SJSA1 (cell line): ENCODE data around the gene ZNF784. TPM values are rescaled to one million over a fixed set of nuclear protein-coding genes. Genes with fewer than 3 reads are reported as not detected.

Experiments used
- DNase-seq, 2 experiments: peaks; one replicate each; pipeline ENCODE4 v3.0.0-alpha.2; 2015 to 2020; ENCODE audit warnings: low spot score in 2 of 2, low read depth in 1 of 2
- H3K27ac ChIP-seq: fragments of 250-450 bp; sonication (Bioruptor Pico); 2 replicates; pipeline ENCODE4 v1.5.1; 2020; ENCODE audit warnings: mild to moderate bottlenecking, moderate library complexity
- H3K27me3 ChIP-seq: fragments of 250-450 bp; sonication (Bioruptor Pico); replicated peaks from 2 replicates; pipeline ENCODE4 v1.5.1; 2020; ENCODE audit warnings: mild to moderate bottlenecking, moderate library complexity
- H3K36me3 ChIP-seq: fragments of 250-450 bp; sonication (Bioruptor Pico); 2 replicates; pipeline ENCODE4 v1.5.1; 2020; ENCODE audit warnings: mild to moderate bottlenecking
- H3K4me1 ChIP-seq: fragments of 250-450 bp; sonication (Bioruptor Pico); replicated peaks from 2 replicates; pipeline ENCODE4 v1.6.1; 2021; ENCODE audit warnings: mild to moderate bottlenecking
- H3K4me3 ChIP-seq: fragments of 250-450 bp; sonication (Bioruptor Pico); 2 replicates; pipeline ENCODE4 v1.5.1; 2020; ENCODE audit warnings: mild to moderate bottlenecking
- H3K9me3 ChIP-seq: fragments of 250-450 bp; sonication (Bioruptor Pico); replicated peaks from 2 replicates; pipeline ENCODE4 v1.5.1; 2020; ENCODE audit warnings: mild to moderate bottlenecking
- total RNA-seq: library from RNA; depleted of rRNA; stranded (reverse); fragments of >200 nt; shearing (Covaris generic); gene quantifications from 2 replicates; pipeline ENCODE4 v1.2.3, GENCODE V29; 2014

ZNF784 gene
- total RNA-seq, 1 experiment from 2014 or later: 4.7 TPM

- Histone ChIP-seq H3K36me3 (peaks cover 89% of the 10 kb centered on the region), H3K27ac (no peak overlapping the region)
These were observed 39.6 kb upstream of the ZNF784 start for GRCh38 chr19:55663846-55664536.

GRCh38 chr19:55661826-55662225 lies 37.5 kb upstream of the ZNF784 start:
- no peak overlapping the region for H3K4me3 ChIP-seq
- peaks cover 75% of the 10 kb centered on the region for H3K36me3 ChIP-seq
- H3K4me1 ChIP-seq: peaks cover 2% of the 10 kb centered on the region; the same call in 1 of the 2 replicates
- H3K27me3 ChIP-seq: no peaks in the 10 kb centered on the region
- no peak for DNase-seq
- no peak overlapping the region for H3K27ac ChIP-seq
- no peaks in the 10 kb centered on the region for H3K9me3 ChIP-seq

More at GRCh38 chr19:55663846-55664536, 39.6 kb upstream of the ZNF784 start:
- DNase-seq: no peak
- Histone ChIP-seq H3K4me3 (no peak overlapping the region), H3K27me3 (no peaks in the 10 kb centered on the region), H3K4me1 (no peaks in the 10 kb centered on the region), H3K9me3 (no peaks in the 10 kb centered on the region)

GRCh38 chr19:55660991-55661390 lies 36.6 kb upstream of the ZNF784 start:
- DNase-seq: no peak
- H3K9me3 ChIP-seq: no peaks in the 10 kb centered on the region
- H3K36me3 ChIP-seq: peaks cover 75% of the 10 kb centered on the region

GRCh38 chr19:55660404-55660803 lies 36.0 kb upstream of the ZNF784 start:
- peaks cover 75% of the 10 kb centered on the region for H3K36me3 ChIP-seq
- DNase-seq: no peak

More at GRCh38 chr19:55660991-55661390, 36.6 kb upstream of the ZNF784 start:
- Histone ChIP-seq H3K27ac (no peak overlapping the region), H3K27me3 (no peaks in the 10 kb centered on the region), H3K4me3 (no peak overlapping the region), H3K4me1 (peaks cover 10% of the 10 kb centered on the region; the same call in 1 of the 2 replicates)

GRCh38 chr19:55659822-55660221 lies 35.5 kb upstream of the ZNF784 start:
- Histone ChIP-seq H3K27ac (no peak overlapping the region), H3K27me3 (no peaks in the 10 kb centered on the region), H3K36me3 (peaks cover 79% of the 10 kb centered on the region), H3K9me3 (no peaks in the 10 kb centered on the region), H3K4me1 (peaks cover 10% of the 10 kb centered on the region; the same call in 1 of the 2 replicates), H3K4me3 (no peak overlapping the region)
- DNase-seq: no peak

More at GRCh38 chr19:55660404-55660803, 36.0 kb upstream of the ZNF784 start:
- H3K27ac ChIP-seq: no peak overlapping the region
- H3K9me3 ChIP-seq: no peaks in the 10 kb centered on the region
- peaks cover 10% of the 10 kb centered on the region; the same call in 1 of the 2 replicates for H3K4me1 ChIP-seq
- H3K4me3 ChIP-seq: no peak overlapping the region
- no peaks in the 10 kb centered on the region for H3K27me3 ChIP-seq

- peaks cover 70% of the 10 kb centered on the region for H3K36me3 ChIP-seq
- peaks cover 10% of the 10 kb centered on the region; the same call in 1 of the 2 replicates for H3K4me1 ChIP-seq
- no peaks in the 10 kb centered on the region for H3K9me3 ChIP-seq
- DNase-seq: no peak
- no peak overlapping the region for H3K4me3 ChIP-seq
- H3K27ac ChIP-seq: no peak overlapping the region
- H3K27me3 ChIP-seq: no peaks in the 10 kb centered on the region
These were observed 34.6 kb upstream of the ZNF784 start for GRCh38 chr19:55658846-55659459.

GRCh38 chr19:55656988-55657747 lies 32.8 kb upstream of the ZNF784 start:
- Histone ChIP-seq H3K27me3 (no peaks in the 10 kb centered on the region), H3K27ac (no peak overlapping the region), H3K4me1 (peaks cover 14% of the 10 kb centered on the region; the same call in 1 of the 2 replicates), H3K4me3 (no peak overlapping the region), H3K9me3 (no peaks in the 10 kb centered on the region), H3K36me3 (peaks cover 54% of the 10 kb centered on the region)
- no peak for DNase-seq

GRCh38 chr19:55656552-55656951 lies 32.2 kb upstream of the ZNF784 start:
- Histone ChIP-seq H3K4me1 (peaks cover 14% of the 10 kb centered on the region; the same call in 1 of the 2 replicates), H3K27me3 (no peaks in the 10 kb centered on the region), H3K27ac (no peak overlapping the region), H3K36me3 (peaks cover 49% of the 10 kb centered on the region), H3K4me3 (peak overlapping the region; percentile 89; the same call in 1 of the 2 replicates), H3K9me3 (no peaks in the 10 kb centered on the region)
- DNase-seq: no peak

- peak overlapping the region; percentile 92 for H3K27ac ChIP-seq
- no peak for DNase-seq
- peaks cover 14% of the 10 kb centered on the region; the same call in 1 of the 2 replicates for H3K4me1 ChIP-seq
- peak overlapping the region; percentile 89 for H3K4me3 ChIP-seq
- peaks cover 39% of the 10 kb centered on the region for H3K36me3 ChIP-seq
- no peaks in the 10 kb centered on the region for H3K9me3 ChIP-seq
- H3K27me3 ChIP-seq: no peaks in the 10 kb centered on the region
These were observed 31.3 kb upstream of the ZNF784 start for GRCh38 chr19:55655648-55656040.

- Histone ChIP-seq H3K36me3 (peaks cover 34% of the 10 kb centered on the region), H3K27me3 (no peaks in the 10 kb centered on the region), H3K4me1 (peaks cover 14% of the 10 kb centered on the region; the same call in 1 of the 2 replicates), H3K9me3 (no peaks in the 10 kb centered on the region), H3K27ac (peak within 1 kb of the TSS; percentile 92), H3K4me3 (peak within 1 kb of the TSS; percentile 89)
- DNase-seq: peak; percentile 87 to 97
These were observed 30.7 kb upstream of the ZNF784 start, which contains the start of gene U2AF2 for GRCh38 chr19:55654868-55655647. Gene U2AF2 (plus strand): TSS chr19:55655035. CDS start chr19:55655105, 70 bp downstream.

GRCh38 chr19:55654323-55654867 lies 30.0 kb upstream of the ZNF784 start:
- peaks cover 29% of the 10 kb centered on the region for H3K36me3 ChIP-seq
- peak; percentile 99 for DNase-seq
- peak overlapping the region; percentile 92 for H3K27ac ChIP-seq
- peak overlapping the region; percentile 89 for H3K4me3 ChIP-seq
- H3K27me3 ChIP-seq: no peaks in the 10 kb centered on the region
- H3K9me3 ChIP-seq: no peaks in the 10 kb centered on the region
- peaks cover 14% of the 10 kb centered on the region; the same call in 1 of the 2 replicates for H3K4me1 ChIP-seq

- H3K27ac ChIP-seq: peak overlapping the region; percentile 92
- H3K9me3 ChIP-seq: no peaks in the 10 kb centered on the region
- no peaks in the 10 kb centered on the region for H3K27me3 ChIP-seq
- peaks cover 23% of the 10 kb centered on the region for H3K36me3 ChIP-seq
- DNase-seq: peak; percentile 99
- peak overlapping the region; percentile 89 for H3K4me3 ChIP-seq
- peaks cover 14% of the 10 kb centered on the region; the same call in 1 of the 2 replicates for H3K4me1 ChIP-seq
These were observed 29.4 kb upstream of the ZNF784 start for GRCh38 chr19:55653651-55654322.
